Breast epithelium (tissue), 3 donors: ENCODE data around the gene RELN.

Experiments
- CTCF ChIP-seq, 3 donors: fragments of 450-650 bp; IDR thresholded peaks; one replicate each; pipeline ENCODE4 v1.5.1; 2016 to 2017; ENCODE audit warnings: antibody characterized with exemption in 3 of 3, mild to moderate bottlenecking in 3 of 3, moderate library complexity in 3 of 3
- POLR2A ChIP-seq: fragments of 450-650 bp; IDR thresholded peaks from one replicate; pipeline ENCODE4 v1.6.1; 2016; ENCODE audit warnings: antibody characterized with exemption, mild to moderate bottlenecking, moderate library complexity
- POLR2AphosphoS5 ChIP-seq, 3 donors: sonication (generic); formaldehyde crosslinking; IDR thresholded peaks; one replicate each; pipeline ENCODE4 v1.6.1; 2017; ENCODE audit warnings: antibody characterized with exemption in 3 of 3

GRCh38 chr7:103592844-103593243 is 396.6 kb downstream of the RELN start:
- TF ChIP-seq CTCF (IDR thresholded peaks at IDR 0.05): no peak
- TF ChIP-seq POLR2A: no peak
- no peak for TF ChIP-seq POLR2AphosphoS5 (IDR thresholded peaks at IDR 0.05)
